Endodermal cell (in vitro differentiated cells): ENCODE measurements around the gene MRM1. TPM values are rescaled to one million over a fixed set of nuclear protein-coding genes. Genes with fewer than 3 reads are reported as not detected.

Experiments used
- DNase-seq: peaks from one replicate; pipeline ENCODE4 v3.0.0-alpha.2; 2017
- H3K27ac ChIP-seq: 2 replicates; pipeline ENCODE4 v1.5.1; 2013; ENCODE audit warnings: mild to moderate bottlenecking, low read depth, low read length, moderate library complexity
- H3K27me3 ChIP-seq: 2 replicates; pipeline ENCODE4 v1.6.1; 2013; ENCODE audit warnings: mild to moderate bottlenecking, low read length, moderate library complexity; ENCODE audit not compliant: insufficient read depth, control insufficient read depth, poor library complexity, severe bottlenecking
- H3K36me3 ChIP-seq: 2 replicates; pipeline ENCODE4 v1.7.0; 2013; ENCODE audit warnings: mild to moderate bottlenecking, low read length, moderate library complexity; ENCODE audit not compliant: control insufficient read depth, insufficient read depth
- H3K4me1 ChIP-seq: one replicate; pipeline ENCODE4 v1.7.0; 2013; ENCODE audit warnings: low read length; ENCODE audit not compliant: control insufficient read depth, insufficient read depth
- H3K4me3 ChIP-seq: 2 replicates; pipeline ENCODE4 v1.5.1; 2013; ENCODE audit warnings: mild to moderate bottlenecking, low read length, moderate library complexity
- H3K9ac ChIP-seq: 2 replicates; pipeline ENCODE4 v1.6.1; 2013; ENCODE audit warnings: mild to moderate bottlenecking, low read length, moderate library complexity; ENCODE audit not compliant: poor library complexity, severe bottlenecking; ENCODE audit errors: extremely low read depth
- H3K9me3 ChIP-seq: 2 replicates; pipeline ENCODE4 v1.6.1; 2013; ENCODE audit warnings: mild to moderate bottlenecking, low read length, moderate library complexity; ENCODE audit not compliant: control insufficient read depth
- H3K27ac Mint-ChIP-seq: 2 replicates; pipeline ENCODE4 v1.8.0; 2020; ENCODE audit warnings: mixed read lengths
- H3K27me3 Mint-ChIP-seq: 2 replicates; pipeline ENCODE4 v1.8.0; 2021; ENCODE audit warnings: mild to moderate bottlenecking, mixed read lengths; ENCODE audit not compliant: insufficient read depth
- H3K36me3 Mint-ChIP-seq: 2 replicates; pipeline ENCODE4 v1.8.0; 2020; ENCODE audit warnings: low read depth, mixed read lengths
- H3K4me1 Mint-ChIP-seq: 2 replicates; pipeline ENCODE4 v1.8.0; 2020; ENCODE audit warnings: mixed read lengths
- H3K4me3 Mint-ChIP-seq: 2 replicates; pipeline ENCODE4 v1.8.0; 2020; ENCODE audit warnings: mild to moderate bottlenecking, moderate library complexity, mixed read lengths
- H3K9me3 Mint-ChIP-seq: 2 replicates; pipeline ENCODE4 v1.8.0; 2020; ENCODE audit warnings: mild to moderate bottlenecking, mixed read lengths
- CTCF ChIP-seq: fragments of 200-600 bp; sonication (generic); conservative IDR thresholded peaks from 2 replicates; pipeline ENCODE4 v1.5.0; 2021; ENCODE audit warnings: antibody characterized with exemption, mild to moderate bottlenecking
- WGBS, 2 experiments: methylation state at CpG; one replicate each; pipeline versions ENCODE4 v1.1.5 to v1.1.7; 2013; ENCODE audit warnings: missing lambda C conversion rate in 2 of 2, mixed read lengths in 1 of 2; ENCODE audit not compliant: insufficient coverage in 1 of 2, insufficient read length in 1 of 2; 5-methylcytosine and 5-hydroxymethylcytosine counted together
- total RNA-seq, 2 donors: library from RNA; stranded (reverse); fragmentation: NEBNext Ultra II Directional in 1 of 2; extraction: Animal tissue kit (Norgen Biotek cat#: 25700) in 1 of 2; gene quantifications; 2 replicates in 1 of 2; 3 replicates in 1 of 2; pipeline ENCODE4 v1.2.1, GENCODE V29; 2021

The MRM1 gene
- total RNA-seq, 2 donors from 2014 or later: 10.7 to 11.4 TPM

DNA sequence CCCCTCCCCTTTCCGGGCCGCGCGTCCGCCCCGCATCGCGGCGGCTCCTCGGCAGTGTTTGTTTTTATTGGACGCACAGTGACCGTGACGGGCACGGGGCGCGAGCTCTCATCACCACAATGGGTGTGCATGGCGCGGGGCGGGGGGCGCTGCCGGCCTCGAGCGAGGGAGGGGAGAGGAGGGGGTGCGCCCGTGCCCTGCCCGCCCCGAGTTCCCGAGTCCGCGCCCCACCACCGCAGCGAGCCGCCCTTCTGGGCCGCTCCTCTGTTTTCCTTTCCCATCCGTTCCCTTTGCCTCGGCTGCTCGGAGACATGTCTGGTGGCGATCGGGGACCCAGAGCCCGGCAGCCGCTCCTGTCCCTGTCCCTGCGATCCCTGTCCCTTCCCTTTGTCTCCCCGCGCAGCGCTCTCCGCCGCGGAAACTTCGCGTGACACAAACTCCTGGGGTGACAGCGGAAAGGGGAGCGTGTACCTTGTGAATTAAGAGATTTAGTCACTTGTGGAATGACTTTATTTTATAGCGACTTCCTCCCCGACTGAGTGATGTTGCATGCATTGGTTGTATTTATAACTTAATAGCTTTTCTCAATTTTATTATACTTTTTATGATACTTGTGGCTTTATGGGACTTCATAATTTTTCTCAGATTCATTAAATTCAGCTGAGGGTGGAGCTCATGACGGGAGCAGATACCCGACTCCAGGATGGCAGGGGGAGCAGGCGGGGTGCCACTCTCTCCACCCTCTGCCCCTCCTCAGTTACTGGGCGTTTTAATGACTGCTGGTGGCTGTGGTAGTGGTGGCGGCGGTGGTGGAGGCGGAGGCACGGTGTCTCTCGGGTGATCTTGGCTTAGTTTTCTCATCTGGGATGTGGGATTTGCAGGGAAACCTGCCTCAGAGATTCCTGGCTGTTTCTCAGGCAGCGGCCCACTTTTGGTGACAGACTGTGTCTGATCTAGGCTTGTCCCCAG lies 40.8 kb downstream of the MRM1 start:
- H3K4me3 Mint-ChIP-seq: peak overlapping the region; percentile 63
- H3K9me3 Mint-ChIP-seq: peaks cover 2% of the 10 kb centered on the region
- peaks cover 58% of the 10 kb centered on the region for H3K27me3 ChIP-seq
- DNase-seq: peak; percentile 78
- H3K36me3 Mint-ChIP-seq: no peaks in the 10 kb centered on the region
- H3K27ac Mint-ChIP-seq: no peak overlapping the region
- H3K27me3 Mint-ChIP-seq: peaks cover 75% of the 10 kb centered on the region
- no peak overlapping the region for H3K27ac ChIP-seq
- no peaks in the 10 kb centered on the region for H3K4me1 ChIP-seq
- WGBS, 2 experiments: 12 to 23% methylated on average over 10 to 62 of the region's 64 CpGs
- peaks cover 10% of the 10 kb centered on the region for H3K4me1 Mint-ChIP-seq
- TF ChIP-seq CTCF: no peak
- H3K9ac ChIP-seq: no peak overlapping the region
- H3K36me3 ChIP-seq: no peaks in the 10 kb centered on the region
- peak overlapping the region; percentile 75 for H3K4me3 ChIP-seq
- H3K9me3 ChIP-seq: no peaks in the 10 kb centered on the region

GRCh38 chr17:36643086-36643685 lies 41.8 kb downstream of the MRM1 start:
- no peaks in the 10 kb centered on the region for H3K4me1 ChIP-seq
- H3K27me3 ChIP-seq: peaks cover 58% of the 10 kb centered on the region
- no peaks in the 10 kb centered on the region for H3K36me3 ChIP-seq
- peaks cover 73% of the 10 kb centered on the region for H3K27me3 Mint-ChIP-seq
- H3K4me3 ChIP-seq: no peak overlapping the region
- WGBS, 2 experiments: 81 to 82% methylated on average over 3 of the region's 3 CpGs
- H3K4me1 Mint-ChIP-seq: peaks cover 10% of the 10 kb centered on the region
- no peak overlapping the region for H3K27ac ChIP-seq
- no peak for TF ChIP-seq CTCF
- DNase-seq: no peak
- no peaks in the 10 kb centered on the region for H3K9me3 ChIP-seq
- no peak overlapping the region for H3K27ac Mint-ChIP-seq
- H3K4me3 Mint-ChIP-seq: peak overlapping the region; percentile 63
- H3K9ac ChIP-seq: no peak overlapping the region
- H3K9me3 Mint-ChIP-seq: peaks cover 2% of the 10 kb centered on the region
- H3K36me3 Mint-ChIP-seq: no peaks in the 10 kb centered on the region

DNA sequence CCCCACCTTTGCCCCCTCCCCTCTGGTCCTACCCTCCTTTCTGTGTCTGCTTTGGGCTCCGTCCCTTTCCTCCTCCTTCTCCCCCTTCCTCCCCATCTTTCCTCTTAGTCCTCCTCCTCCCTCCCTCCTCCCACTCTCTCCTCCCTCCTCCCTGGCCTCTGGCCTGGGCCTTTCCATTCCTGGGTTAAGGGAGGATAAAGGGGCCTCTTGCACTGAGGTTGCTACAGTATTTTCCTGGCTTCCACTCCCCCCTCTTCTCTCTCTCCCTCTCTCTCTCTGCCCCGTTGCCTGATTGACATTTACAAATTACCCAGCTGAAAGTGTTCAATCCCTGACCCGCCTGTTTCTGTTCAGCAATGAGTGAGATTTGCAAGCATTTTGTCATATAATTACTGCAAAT lies 44.0 kb downstream of the MRM1 start:
- H3K9me3 Mint-ChIP-seq: peaks cover 2% of the 10 kb centered on the region
- no peaks in the 10 kb centered on the region for H3K4me1 ChIP-seq

More for the DNA sequence above, 44.0 kb downstream of the MRM1 start:
- Histone ChIP-seq H3K9ac (no peak overlapping the region), H3K27me3 (peaks cover 45% of the 10 kb centered on the region), H3K36me3 (no peaks in the 10 kb centered on the region), H3K4me3 (no peak overlapping the region), H3K9me3 (no peaks in the 10 kb centered on the region), H3K27ac (no peak overlapping the region)
- Mint-ChIP-seq H3K27ac (no peak overlapping the region), H3K36me3 (no peaks in the 10 kb centered on the region), H3K27me3 (peaks cover 57% of the 10 kb centered on the region), H3K4me1 (peaks cover 17% of the 10 kb centered on the region), H3K4me3 (no peak overlapping the region)
- TF ChIP-seq CTCF: no peak
- DNase-seq: no peak
- 58 to 86% methylated on average over 2 to 3 of the region's 3 CpGs for WGBS, 2 experiments
